ENCODE data around the gene ZNF710.
A peak's percentile ranks its signal among the peaks of the same experiment; 100 is the strongest.

The ZNF710 gene

GRCh38 chr15:90091156-90091931 lies 90.2 kb downstream of the ZNF710 start:
- no peak overlapping the region for H2AK5ac ChIP-seq (ENCODE audit: low read length)
- no CpG with 5 or more reads among the region's 17 CpGs for WGBS (ENCODE audit: extremely low coverage, insufficient coverage, insufficient read length)
- no peak overlapping the region for H2BK5ac ChIP-seq (ENCODE audit: low read depth, low read length, poor library complexity)
- peaks cover 48 to 49% of the 10 kb centered on the region in 2 experiments for H3K36me3 ChIP-seq (ENCODE audit: control insufficient read depth in 1 of 2, insufficient read depth in 2 of 2, low read length in 2 of 2)
- no peak overlapping the region for H3K14ac ChIP-seq (ENCODE audit: low read length)
- no peak overlapping the region for H3K27ac ChIP-seq (ENCODE audit: low read depth, low read length)
- H3K18ac ChIP-seq (ENCODE audit: low read length): no peak overlapping the region
- H4K12ac ChIP-seq (ENCODE audit: low read depth, low read length): no peak overlapping the region
- no peaks in the 10 kb centered on the region for H3K79me1 ChIP-seq (ENCODE audit: low read length)
- no peak overlapping the region for H3K4ac ChIP-seq (ENCODE audit: low read depth, low read length)
- H3K9ac ChIP-seq (ENCODE audit: low read length): no peak overlapping the region
- no peaks in the 10 kb centered on the region for H3K27me3 ChIP-seq (ENCODE audit: insufficient read depth, low read length)
- H4K8ac ChIP-seq (ENCODE audit: low read depth, low read length): no peak overlapping the region
- no peak for DNase-seq
- peaks cover 0 to 4% of the 10 kb centered on the region in 2 experiments for H3K4me1 ChIP-seq (ENCODE audit: control insufficient read depth in 1 of 2, insufficient read depth in 2 of 2, low read length in 2 of 2)
- no peak overlapping the region for H4K91ac ChIP-seq (ENCODE audit: low read depth, low read length)
- no peak overlapping the region for H3K4me3 ChIP-seq (ENCODE audit: low read depth, low read length)
- no peak overlapping the region for H3K23ac ChIP-seq (ENCODE audit: low read length)
- no peak overlapping the region for H2AFZ ChIP-seq (ENCODE audit: insufficient read depth, low read length, poor library complexity)
- no peak overlapping the region for H2BK12ac ChIP-seq (ENCODE audit: low read length)
- H3K4me2 ChIP-seq (ENCODE audit: low read length): no peak overlapping the region
- H3K9me3 ChIP-seq (ENCODE audit: insufficient read depth, low read depth, low read length): peaks cover 3% of the 10 kb centered on the region
- H2BK120ac ChIP-seq (ENCODE audit: insufficient read depth, low read length, poor library complexity): no peak overlapping the region
- H3K79me2 ChIP-seq (ENCODE audit: control insufficient read depth, insufficient read depth, low read length, poor library complexity): no peaks in the 10 kb centered on the region

- H2BK5ac ChIP-seq (ENCODE audit: low read depth, low read length, poor library complexity): no peak overlapping the region
- H4K8ac ChIP-seq (ENCODE audit: low read depth, low read length): no peak overlapping the region
- peaks cover 14 to 22% of the 10 kb centered on the region in 2 experiments for H3K4me1 ChIP-seq (ENCODE audit: control insufficient read depth in 1 of 2, insufficient read depth in 2 of 2, low read length in 2 of 2)
- H3K4me3 ChIP-seq (ENCODE audit: low read depth, low read length): no peak overlapping the region
- H3K4me2 ChIP-seq (ENCODE audit: low read length): no peak overlapping the region
- H3K27me3 ChIP-seq (ENCODE audit: insufficient read depth, low read length): no peaks in the 10 kb centered on the region
- H3K9me3 ChIP-seq (ENCODE audit: insufficient read depth, low read depth, low read length): no peaks in the 10 kb centered on the region
- H2BK12ac ChIP-seq (ENCODE audit: low read length): no peak overlapping the region
- H3K23ac ChIP-seq (ENCODE audit: low read length): no peak overlapping the region
- no peak overlapping the region for H2AK5ac ChIP-seq (ENCODE audit: low read length)
- H4K91ac ChIP-seq (ENCODE audit: low read depth, low read length): no peak overlapping the region
- H3K79me2 ChIP-seq (ENCODE audit: control insufficient read depth, insufficient read depth, low read length, poor library complexity): no peaks in the 10 kb centered on the region
- no peak overlapping the region for H4K12ac ChIP-seq (ENCODE audit: low read depth, low read length)
- H3K9ac ChIP-seq (ENCODE audit: low read length): no peak overlapping the region
- H3K36me3 ChIP-seq (ENCODE audit: control insufficient read depth in 1 of 2, insufficient read depth in 2 of 2, low read length in 2 of 2): peaks cover 13 to 16% of the 10 kb centered on the region in 2 experiments
- peaks cover 1% of the 10 kb centered on the region for H3K79me1 ChIP-seq (ENCODE audit: low read length)
- no peak overlapping the region for H3K4ac ChIP-seq (ENCODE audit: low read depth, low read length)
- H3K27ac ChIP-seq (ENCODE audit: low read depth, low read length): no peak overlapping the region
- peak in 1 of 2 donors; percentile 28 for DNase-seq
- H2AFZ ChIP-seq (ENCODE audit: insufficient read depth, low read length, poor library complexity): no peak overlapping the region
- no CpG with 5 or more reads among the region's 3 CpGs for WGBS (ENCODE audit: extremely low coverage, insufficient coverage, insufficient read length)
- H3K18ac ChIP-seq (ENCODE audit: low read length): no peak overlapping the region
- no peak overlapping the region for H3K14ac ChIP-seq (ENCODE audit: low read length)
- no peak overlapping the region for H2BK120ac ChIP-seq (ENCODE audit: insufficient read depth, low read length, poor library complexity)
Observed at GRCh38 chr15:90095521-90095959, 94.4 kb downstream of the ZNF710 start.

- no peak overlapping the region for H2AK5ac ChIP-seq (ENCODE audit: low read length)
- no peak overlapping the region for H3K18ac ChIP-seq (ENCODE audit: low read length)
- no peak overlapping the region for H4K91ac ChIP-seq (ENCODE audit: low read depth, low read length)
- H3K9me3 ChIP-seq (ENCODE audit: insufficient read depth, low read depth, low read length): peaks cover 2% of the 10 kb centered on the region
- no peak overlapping the region for H3K23ac ChIP-seq (ENCODE audit: low read length)
- peak overlapping the region; percentile 42 for H3K27ac ChIP-seq (ENCODE audit: low read depth, low read length)
- no peak overlapping the region for H3K4me3 ChIP-seq (ENCODE audit: low read depth, low read length)
- no peak overlapping the region for H2BK120ac ChIP-seq (ENCODE audit: insufficient read depth, low read length, poor library complexity)
- no peak overlapping the region for H2BK12ac ChIP-seq (ENCODE audit: low read length)
- H4K8ac ChIP-seq (ENCODE audit: low read depth, low read length): no peak overlapping the region
- H3K9ac ChIP-seq (ENCODE audit: low read length): no peak overlapping the region
- H4K12ac ChIP-seq (ENCODE audit: low read depth, low read length): no peak overlapping the region
- no peaks in the 10 kb centered on the region for H3K27me3 ChIP-seq (ENCODE audit: insufficient read depth, low read length)
- H3K4me2 ChIP-seq (ENCODE audit: low read length): no peak overlapping the region
- no CpG with 5 or more reads among the region's 4 CpGs for WGBS (ENCODE audit: extremely low coverage, insufficient coverage, insufficient read length)
- no peak overlapping the region for H3K4ac ChIP-seq (ENCODE audit: low read depth, low read length)
- H3K4me1 ChIP-seq (ENCODE audit: control insufficient read depth in 1 of 2, insufficient read depth in 2 of 2, low read length in 2 of 2): peaks cover 22 to 31% of the 10 kb centered on the region in 2 experiments
- DNase-seq: no peak
- no peak overlapping the region for H3K14ac ChIP-seq (ENCODE audit: low read length)
- H2AFZ ChIP-seq (ENCODE audit: insufficient read depth, low read length, poor library complexity): no peak overlapping the region
- peaks cover 0 to 3% of the 10 kb centered on the region in 2 experiments for H3K36me3 ChIP-seq (ENCODE audit: control insufficient read depth in 1 of 2, insufficient read depth in 2 of 2, low read length in 2 of 2)
- H3K79me2 ChIP-seq (ENCODE audit: control insufficient read depth, insufficient read depth, low read length, poor library complexity): peaks cover 13% of the 10 kb centered on the region
- no peak overlapping the region for H2BK5ac ChIP-seq (ENCODE audit: low read depth, low read length, poor library complexity)
- peaks cover 14% of the 10 kb centered on the region for H3K79me1 ChIP-seq (ENCODE audit: low read length)
Observed at GRCh38 chr15:90097475-90097874, 96.4 kb downstream of the ZNF710 start.

- Histone ChIP-seq H3K4me2 (ENCODE audit: low read length) (no peak overlapping the region), H3K9ac (ENCODE audit: low read length) (no peak overlapping the region), H3K27ac (ENCODE audit: low read depth, low read length) (peak overlapping the region; percentile 57), H3K4me1 (ENCODE audit: control insufficient read depth in 1 of 2, insufficient read depth in 2 of 2, low read length in 2 of 2) (peaks cover 23 to 40% of the 10 kb centered on the region in 2 experiments), H2BK120ac (ENCODE audit: insufficient read depth, low read length, poor library complexity) (no peak overlapping the region), H4K8ac (ENCODE audit: low read depth, low read length) (no peak overlapping the region), H3K4ac (ENCODE audit: low read depth, low read length) (peak overlapping the region; percentile 16), H3K23ac (ENCODE audit: low read length) (no peak overlapping the region), H2AK5ac (ENCODE audit: low read length) (no peak overlapping the region), H3K4me3 (ENCODE audit: low read depth, low read length) (no peak overlapping the region), H4K12ac (ENCODE audit: low read depth, low read length) (no peak overlapping the region), H3K27me3 (ENCODE audit: insufficient read depth, low read length) (no peaks in the 10 kb centered on the region), H2BK12ac (ENCODE audit: low read length) (no peak overlapping the region), H3K79me2 (ENCODE audit: control insufficient read depth, insufficient read depth, low read length, poor library complexity) (peaks cover 13% of the 10 kb centered on the region), H3K9me3 (ENCODE audit: insufficient read depth, low read depth, low read length) (peaks cover 2% of the 10 kb centered on the region), H4K91ac (ENCODE audit: low read depth, low read length) (peak overlapping the region; percentile 5), H3K36me3 (ENCODE audit: control insufficient read depth in 1 of 2, insufficient read depth in 2 of 2, low read length in 2 of 2) (no peaks in the 10 kb centered on the region), H2AFZ (ENCODE audit: insufficient read depth, low read length, poor library complexity) (no peak overlapping the region), H3K18ac (ENCODE audit: low read length) (peak overlapping the region; percentile 11), H3K79me1 (ENCODE audit: low read length) (peaks cover 20% of the 10 kb centered on the region), H2BK5ac (ENCODE audit: low read depth, low read length, poor library complexity) (no peak overlapping the region), H3K14ac (ENCODE audit: low read length) (no peak overlapping the region)
- DNase-seq: no peak
- WGBS (ENCODE audit: extremely low coverage, insufficient coverage, insufficient read length): no CpG with 5 or more reads among the region's 10 CpGs
Observed at GRCh38 chr15:90099072-90099867, 98.1 kb downstream of the ZNF710 start.

Measured in trophoblast cell (in vitro differentiated cells and primary cell).